Kidney capillary endothelial cell (primary cell): ENCODE measurements around the gene MT1M.
"Not testable (repeated sequence)": the region's sequence is repeated elsewhere in the genome, so short reads cannot be mapped to it uniquely, and the experiment has no call there.

Experiments used
- DNase-seq: peaks from one replicate; pipeline ENCODE4 v3.0.0-alpha.2; 2018; ENCODE audit warnings: low spot score

The MT1M gene

DNA sequence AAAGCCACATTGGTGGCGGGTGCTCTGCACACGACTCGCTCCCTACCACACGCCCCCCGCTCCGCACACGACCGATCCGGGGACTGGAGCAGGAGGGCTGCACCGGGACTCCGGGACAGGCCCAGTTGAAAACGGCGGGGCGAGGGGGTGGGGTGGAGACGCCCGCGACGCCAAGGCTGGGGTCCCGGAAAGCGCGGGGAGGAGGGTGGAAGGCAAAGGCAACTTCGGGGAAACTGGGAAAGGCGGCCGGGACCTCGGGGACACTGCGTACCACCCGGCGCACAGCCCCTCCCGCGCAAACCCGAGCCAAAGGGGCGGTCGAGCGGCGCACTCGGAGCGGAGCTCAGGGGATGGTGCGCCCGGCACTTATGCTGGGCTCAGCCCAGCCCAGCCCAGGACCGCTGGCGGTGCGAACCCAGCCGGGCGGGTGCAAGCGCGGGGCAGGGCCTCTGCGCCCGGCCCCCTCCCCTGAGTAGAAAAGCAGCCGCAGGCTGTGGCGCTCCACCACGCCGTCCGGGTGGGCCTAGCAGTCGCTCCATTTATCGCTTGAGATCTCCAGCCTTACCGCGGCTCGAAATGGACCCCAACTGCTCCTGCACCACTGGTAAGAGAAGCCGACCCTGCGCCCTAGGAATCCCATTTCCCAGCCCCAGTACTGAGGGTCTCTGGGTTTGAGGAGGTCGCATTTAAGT, at the start of gene MT1M:
TSS of gene MT1M (plus strand) at position 504 of the 692 bp plus-strand sequence. CDS start at position 577, 73 bp downstream.
- DNase-seq, result no peak

- not testable (repeated sequence) for DNase-seq
Measured at GRCh38 chr16:56582911-56583310, 49.5 kb upstream of the MT1M start.

DNA sequence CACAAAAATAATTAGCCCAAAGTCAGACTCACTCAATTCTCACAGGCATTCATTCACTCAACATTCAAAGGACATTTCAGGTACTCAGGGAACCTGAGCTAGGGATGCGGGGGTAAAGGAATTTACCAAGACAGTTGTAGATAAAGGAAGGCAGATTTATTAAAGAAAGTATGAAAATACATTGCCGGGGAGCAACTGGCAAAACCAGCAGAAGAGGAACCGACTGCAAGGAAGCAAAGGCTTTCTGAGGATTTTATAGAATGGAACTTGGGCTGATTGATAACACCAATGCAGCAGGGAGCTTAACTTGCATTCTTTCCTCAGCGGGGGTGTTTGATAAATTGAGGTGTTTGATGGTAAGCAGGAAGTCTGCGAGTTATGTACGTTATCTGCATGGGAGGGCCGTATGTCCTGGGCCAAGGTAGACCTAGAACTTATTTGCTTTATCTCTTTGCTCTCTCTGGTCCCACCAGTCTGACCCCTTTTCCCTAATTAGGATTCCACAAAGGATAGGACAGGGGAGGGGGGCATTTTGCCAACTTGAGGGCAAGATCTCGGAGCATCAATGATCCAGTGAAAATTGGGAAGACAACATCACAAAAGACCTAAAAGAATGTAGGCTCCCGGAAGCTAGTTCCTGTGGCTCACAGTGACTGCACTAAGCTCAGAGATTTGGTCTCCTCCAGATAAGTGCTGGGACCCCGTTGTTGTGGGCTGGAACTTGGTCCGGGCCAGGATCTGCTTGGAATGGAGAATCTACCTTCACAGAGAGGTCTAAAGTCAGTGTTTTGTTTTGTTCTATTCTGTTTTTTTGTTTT, 48.9 kb upstream of the MT1M start:
- DNase-seq, result no peak

DNA sequence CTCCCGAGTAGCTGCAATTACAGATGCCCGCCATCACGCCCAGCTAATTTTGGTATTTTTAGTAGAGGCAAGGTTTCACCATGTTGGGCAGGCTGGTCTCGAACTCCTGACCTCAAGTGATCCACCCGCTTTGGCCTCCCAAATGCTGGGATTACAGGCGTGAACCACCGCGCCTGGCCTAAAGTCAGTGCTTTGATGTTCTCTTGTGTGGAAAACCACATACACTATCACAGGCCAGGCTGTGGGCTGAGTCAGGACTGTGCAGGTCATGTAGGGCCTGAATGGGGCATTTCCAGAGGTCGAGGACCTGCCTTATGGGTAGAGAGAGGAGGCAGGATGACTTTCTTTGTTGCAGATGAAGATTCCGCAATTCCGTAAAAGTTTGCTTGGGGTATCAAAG, 48.2 kb upstream of the MT1M start:
- no peak for DNase-seq

- no peak for DNase-seq
Measured at GRCh38 chr16:56588781-56589140, 43.7 kb upstream of the MT1M start.

DNA sequence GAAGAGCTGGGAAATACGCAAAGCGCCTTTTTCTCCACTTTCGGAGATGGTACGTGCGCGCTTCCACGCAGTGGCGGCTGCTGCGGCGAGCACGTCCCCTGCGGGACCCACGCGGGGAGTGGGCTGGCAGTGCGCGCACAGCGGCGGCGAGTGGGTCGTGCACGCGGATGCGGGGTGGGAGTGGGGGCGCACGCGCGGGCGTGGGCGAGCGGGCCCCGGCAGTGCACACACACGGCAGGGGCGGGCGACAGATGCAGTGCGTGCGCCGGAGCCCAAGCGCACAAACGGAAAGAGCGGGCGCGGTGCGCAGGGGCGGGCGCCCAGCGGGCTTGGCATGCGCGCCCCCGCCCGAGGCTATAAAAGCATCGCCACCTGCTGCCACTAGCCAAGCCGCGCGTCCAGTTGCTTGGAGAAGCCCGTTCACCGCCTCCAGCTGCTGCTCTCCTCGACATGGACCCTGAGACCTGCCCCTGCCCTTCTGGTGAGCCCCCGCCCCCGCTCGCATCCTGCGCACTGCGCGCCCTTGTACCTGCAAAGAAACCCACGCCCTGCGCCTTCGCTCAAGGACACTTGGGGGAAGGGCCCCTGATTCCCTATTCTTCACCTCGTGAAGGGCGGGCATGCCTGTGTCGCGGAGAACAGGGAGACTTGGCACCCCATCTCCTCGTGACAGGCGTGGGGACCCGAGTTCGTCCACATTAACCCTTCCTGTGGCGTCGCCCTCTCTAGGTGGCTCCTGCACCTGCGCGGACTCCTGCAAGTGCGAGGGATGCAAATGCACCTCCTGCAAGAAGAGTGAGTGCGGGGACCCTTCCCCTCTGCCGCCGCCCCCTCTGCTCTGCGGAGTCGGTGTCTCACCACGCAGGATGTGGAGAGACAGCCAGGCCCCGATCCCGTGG, 43.1 kb upstream of the MT1M start, which contains the start of gene MT3:
TSS of gene MT3 (plus strand) at position 388 of the 899 bp plus-strand sequence. CDS start at position 451, 63 bp downstream.
- DNase-seq, result no peak

DNA sequence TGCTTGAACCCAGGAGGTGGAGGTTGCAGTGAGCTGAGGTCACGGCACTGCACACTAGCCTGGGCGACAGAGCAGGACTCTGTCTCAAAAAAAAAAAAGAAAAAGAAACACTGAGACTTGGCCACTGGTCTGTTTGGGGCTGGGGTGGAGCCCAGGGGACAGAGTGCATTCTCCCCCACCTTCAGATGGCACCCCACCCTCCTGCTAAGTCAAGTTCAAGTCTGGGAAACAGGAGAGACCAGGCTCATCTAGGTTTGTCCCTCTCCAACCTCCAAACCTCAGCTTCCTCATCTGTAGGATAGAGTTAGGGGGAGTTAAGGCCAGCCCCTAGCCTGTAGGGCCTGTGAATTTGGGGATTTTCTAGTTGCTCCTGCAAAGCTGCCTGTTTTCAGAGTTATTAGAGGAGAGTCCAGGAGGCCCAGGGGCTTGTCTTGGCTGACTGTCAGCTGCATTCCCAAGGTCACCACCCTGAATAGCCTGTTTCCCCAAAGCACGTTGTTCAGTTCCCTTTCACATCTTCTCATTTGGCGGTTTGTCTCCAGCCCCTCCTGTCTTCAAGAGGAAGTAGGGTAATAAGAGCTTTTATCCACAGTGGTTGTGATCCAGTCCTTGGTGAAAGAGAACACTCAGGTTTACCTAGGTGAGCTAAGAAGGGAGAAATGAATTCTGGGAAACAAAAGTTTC, 40.9 kb upstream of the MT1M start:
- no peak for DNase-seq

GRCh38 chr16:56593573-56594291, 38.7 kb upstream of the MT1M start:
- no peak for DNase-seq

DNA sequence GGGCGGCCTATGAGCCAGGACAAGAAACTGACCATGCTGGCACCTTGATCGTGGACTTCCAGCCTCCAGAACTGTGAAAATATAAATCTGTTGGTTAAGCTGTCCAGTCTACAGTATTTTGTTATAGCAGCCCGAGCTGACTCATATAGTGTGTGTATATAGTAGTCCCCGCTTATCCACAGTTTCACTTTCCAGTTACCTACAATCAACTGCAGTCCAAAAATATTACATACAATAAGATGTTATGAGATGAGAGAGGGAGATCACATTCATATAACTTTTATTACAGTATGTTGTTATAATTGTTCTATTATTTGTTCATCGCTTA, 38.2 kb upstream of the MT1M start:
- no peak for DNase-seq

GRCh38 chr16:56600398-56600999, 32.0 kb upstream of the MT1M start:
- no peak for DNase-seq

DNA sequence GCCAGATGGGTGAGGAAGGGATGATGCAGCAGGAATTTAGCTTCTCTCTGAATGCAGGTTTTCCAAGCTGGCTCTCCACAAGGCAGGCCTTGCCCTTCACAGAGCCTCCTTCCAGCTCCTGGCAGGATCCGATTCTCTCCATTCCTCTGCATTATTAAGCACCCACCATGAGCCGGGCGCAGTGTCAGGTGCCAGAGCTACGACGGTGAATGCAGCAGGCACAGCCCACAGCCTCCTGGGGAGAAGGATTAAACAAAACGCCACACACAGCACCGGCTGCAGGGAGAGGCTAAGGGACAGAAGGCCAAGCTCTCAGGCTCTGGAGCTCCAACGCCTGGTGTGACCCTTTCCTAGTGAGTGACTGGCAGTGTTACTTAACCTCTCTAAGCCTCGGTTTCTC, 31.1 kb upstream of the MT1M start:
- DNase-seq, result no peak

DNA sequence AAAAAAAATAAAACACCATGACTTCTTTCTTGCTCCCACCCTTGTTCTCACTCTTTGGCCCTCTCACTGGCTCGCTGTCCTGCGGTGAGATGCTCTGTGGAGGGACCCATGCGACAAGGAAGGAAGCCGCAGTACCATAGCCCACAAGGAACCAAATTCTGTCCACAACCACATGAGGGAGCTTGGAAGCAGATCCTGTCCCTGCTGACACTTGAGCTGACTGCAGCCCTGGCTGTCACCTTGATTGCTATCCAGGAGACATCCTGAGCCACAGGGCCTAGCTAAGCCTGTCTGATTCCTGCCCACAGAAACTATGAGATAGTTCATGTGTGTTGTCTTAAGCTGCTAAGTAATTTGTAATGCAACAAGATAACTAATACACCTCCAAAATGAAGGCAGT, 28.9 kb upstream of the MT1M start:
- no peak for DNase-seq

GRCh38 chr16:56604966-56605365, 27.5 kb upstream of the MT1M start:
- DNase-seq, result no peak

DNA sequence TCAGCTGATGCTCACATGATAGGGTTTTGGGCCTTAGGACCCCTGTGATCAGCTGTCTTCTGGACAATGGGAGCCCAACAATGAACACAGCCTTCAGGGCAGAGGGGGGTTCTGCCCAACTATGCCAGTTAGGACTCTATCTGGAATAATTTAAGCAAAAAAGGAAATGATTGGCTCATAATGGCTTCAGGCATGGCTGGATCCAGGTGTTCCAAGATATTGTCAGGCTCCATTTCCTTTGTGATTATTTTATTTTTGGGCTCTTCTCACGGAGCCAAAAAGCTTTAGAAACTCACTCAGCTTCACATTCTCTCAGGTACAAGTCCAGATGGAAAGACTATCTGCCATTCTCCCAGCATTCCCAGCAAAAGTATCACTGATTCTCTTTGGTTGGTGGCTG, 27.0 kb upstream of the MT1M start:
- no peak for DNase-seq

DNA sequence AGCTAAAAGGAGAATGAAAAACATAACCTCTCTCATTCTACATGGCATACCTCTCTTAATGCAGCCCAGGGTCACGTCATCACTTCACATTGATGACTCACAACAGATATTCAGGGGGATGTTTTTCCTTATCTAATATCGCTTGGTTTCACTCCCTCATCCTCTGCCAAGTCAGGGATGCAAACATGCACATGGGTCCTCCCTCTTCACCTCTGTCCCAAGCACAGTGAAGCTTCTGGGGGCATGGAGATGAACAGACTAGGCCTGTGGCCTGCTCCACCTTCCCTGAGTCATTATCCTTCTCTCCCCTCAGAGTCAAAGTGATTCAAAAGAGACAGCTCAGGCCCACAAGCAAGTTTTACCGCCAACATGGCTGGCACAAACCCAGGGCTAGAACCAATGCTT, 26.4 kb upstream of the MT1M start:
- peak; percentile 58 for DNase-seq

GRCh38 chr16:56606476-56607108, 25.9 kb upstream of the MT1M start:
- peak; percentile 66 for DNase-seq

DNA sequence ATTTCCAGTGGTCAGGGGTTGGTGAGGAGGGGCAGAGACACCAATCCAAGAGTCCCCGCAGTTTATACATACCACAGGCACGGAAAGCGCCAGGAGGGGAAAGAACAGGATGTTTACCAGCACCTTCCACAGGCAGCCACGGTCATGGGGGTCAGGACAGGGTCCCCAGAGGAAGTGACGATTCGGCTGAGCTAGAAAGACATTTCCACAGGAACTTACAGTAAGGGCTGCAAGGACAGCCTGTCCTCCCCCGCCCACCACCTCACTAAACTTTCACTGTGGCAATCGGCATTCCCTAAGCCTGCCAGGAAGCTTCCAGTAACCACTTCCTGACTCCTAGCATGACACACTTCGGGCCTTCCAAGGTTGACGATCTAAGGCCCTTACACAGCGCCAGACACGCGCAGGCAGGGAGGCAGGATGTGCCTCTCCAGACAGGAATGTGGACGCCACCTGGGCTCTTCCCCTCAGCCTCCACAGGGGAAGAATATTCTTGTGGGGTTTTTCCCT, 25.3 kb upstream of the MT1M start:
- peak; percentile 100 for DNase-seq

GRCh38 chr16:56607675-56608042, 24.8 kb upstream of the MT1M start:
- peak; percentile 44 for DNase-seq

- DNase-seq, result peak; percentile 96
Measured at GRCh38 chr16:56608043-56608875, 24.2 kb upstream of the MT1M start, which contains the start of gene MT2A. TSS of gene MT2A (plus strand) at chr16:56608584. CDS start at chr16:56608656, 72 bp downstream.
